ENCODE results near the gene LRRC32.

Gene LRRC32

DNA sequence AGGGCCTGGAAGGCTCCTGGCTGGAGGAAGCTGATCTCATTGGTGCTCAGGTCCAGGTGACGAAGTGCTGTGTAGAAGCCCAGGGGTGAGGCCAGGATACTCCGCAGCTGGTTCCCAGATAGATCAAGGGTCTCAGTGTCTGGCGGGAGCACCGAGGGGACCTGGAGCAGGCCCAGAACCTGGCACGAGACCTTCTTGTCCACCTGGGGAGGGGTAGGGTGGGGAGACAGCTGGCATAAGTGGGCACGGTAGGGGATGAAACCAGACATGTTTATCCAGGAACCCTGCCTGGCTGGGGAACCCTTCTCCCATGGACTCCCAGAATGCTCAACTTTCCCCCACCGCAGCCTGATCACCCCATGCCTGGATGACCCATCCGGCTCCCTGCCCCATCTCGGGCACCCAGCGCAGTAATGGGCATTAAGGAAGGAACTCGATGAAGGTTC lies 9.2 kb downstream of the LRRC32 start:
- TF ChIP-seq, protein P1, sequence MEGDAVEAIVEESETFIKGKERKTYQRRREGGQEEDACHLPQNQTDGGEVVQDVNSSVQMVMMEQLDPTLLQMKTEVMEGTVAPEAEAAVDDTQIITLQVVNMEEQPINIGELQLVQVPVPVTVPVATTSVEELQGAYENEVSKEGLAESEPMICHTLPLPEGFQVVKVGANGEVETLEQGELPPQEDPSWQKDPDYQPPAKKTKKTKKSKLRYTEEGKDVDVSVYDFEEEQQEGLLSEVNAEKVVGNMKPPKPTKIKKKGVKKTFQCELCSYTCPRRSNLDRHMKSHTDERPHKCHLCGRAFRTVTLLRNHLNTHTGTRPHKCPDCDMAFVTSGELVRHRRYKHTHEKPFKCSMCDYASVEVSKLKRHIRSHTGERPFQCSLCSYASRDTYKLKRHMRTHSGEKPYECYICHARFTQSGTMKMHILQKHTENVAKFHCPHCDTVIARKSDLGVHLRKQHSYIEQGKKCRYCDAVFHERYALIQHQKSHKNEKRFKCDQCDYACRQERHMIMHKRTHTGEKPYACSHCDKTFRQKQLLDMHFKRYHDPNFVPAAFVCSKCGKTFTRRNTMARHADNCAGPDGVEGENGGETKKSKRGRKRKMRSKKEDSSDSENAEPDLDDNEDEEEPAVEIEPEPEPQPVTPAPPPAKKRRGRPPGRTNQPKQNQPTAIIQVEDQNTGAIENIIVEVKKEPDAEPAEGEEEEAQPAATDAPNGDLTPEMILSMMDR (IDR thresholded peaks at IDR 0.05; ENCODE audit: low read depth, low read length), result no peak
- H3K4me3 ChIP-seq (replicated peaks in 1 of 2; ENCODE audit: low read depth in 2 of 2, low read length in 2 of 2), result no peak overlapping the region
- DNase-seq (ENCODE audit: low read depth in 2 of 2), result no peak

DNA sequence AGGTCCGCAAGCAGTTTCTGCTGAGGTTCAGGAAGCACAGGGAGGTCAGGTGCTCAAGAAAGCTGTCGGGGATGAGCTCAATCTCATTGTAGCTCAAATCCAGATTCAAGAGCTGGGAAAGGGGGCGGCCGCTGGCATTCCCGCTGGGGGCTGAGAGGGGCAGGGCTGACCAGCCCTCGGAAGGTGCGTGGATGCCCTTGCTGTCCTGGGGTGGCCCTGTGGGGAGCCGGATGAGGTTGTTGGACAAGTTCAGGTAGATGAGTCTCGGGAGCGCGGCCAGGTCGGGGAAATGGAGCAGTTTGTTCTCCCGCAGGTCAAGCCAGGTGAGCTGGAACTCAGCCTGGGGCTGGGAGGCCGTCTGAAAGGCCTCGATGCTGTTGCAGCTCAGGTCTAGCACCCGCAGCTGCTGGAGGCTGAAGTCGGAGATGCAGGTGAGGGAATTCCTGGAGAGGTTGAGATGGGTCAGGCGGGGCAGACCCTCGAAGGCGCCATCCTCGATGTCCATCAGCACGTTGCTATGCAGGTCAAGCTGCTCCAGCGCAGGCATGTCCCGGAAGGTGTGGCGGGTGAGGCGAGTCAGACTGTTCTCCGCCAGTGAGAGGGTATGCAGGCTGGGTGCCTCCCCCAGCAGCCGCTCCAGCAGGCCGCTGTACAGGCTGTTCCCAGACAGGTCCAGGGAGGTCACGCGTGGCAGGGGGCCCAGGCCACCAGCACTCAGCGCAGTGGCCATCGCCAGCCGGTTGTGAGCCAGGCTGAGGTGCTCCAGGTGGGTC lies 9.8 kb downstream of the LRRC32 start:
- DNase-seq (ENCODE audit: low read depth in 2 of 2), result no peak
- no peak overlapping the region for H3K4me3 ChIP-seq (replicated peaks in 1 of 2; ENCODE audit: low read depth in 2 of 2, low read length in 2 of 2)
- TF ChIP-seq, protein P1 (IDR thresholded peaks at IDR 0.05; ENCODE audit: low read depth, low read length), result no peak

DNA sequence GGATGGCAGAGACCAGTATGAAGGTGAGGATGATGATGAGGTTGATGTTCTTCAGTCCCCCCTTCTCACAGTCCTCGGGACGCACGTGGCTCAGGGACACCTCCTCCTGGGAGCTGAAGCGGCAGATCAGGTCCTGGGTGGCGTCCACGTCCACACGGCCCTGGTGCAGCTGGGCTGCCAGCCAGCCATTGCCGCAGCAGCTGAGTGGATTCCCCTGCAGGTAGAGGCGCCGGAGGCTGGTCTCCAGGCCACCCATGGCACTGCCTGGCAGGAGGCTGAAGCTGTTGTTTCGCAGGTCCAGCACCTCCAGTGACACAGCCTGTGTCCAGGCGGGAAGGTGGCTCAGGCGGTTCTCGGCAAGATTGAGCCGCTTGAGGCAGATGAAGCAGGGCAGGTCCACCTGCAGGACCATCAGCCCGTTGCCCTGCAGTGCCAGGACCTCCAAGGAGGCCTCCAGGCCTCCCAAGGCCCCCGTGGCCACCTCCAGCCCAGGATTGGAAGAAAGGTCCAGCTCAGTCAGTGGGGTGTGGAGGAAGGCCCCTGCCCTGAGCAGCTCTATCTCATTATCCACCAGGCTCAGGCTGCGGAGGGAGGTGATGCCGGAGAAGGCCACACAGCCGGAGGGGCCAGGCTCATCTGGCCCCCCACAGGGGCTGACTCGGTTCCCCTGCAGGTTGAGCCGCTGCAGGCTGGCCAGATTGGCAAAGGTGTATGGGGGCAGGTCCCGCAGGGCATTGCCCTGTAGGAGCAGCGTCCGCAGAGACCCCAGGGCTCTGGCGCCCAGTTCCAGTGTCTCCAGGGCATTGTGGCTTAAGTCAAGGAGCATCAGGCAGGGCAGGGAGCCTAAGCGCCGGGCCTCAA lies 10.6 kb downstream of the LRRC32 start:
- H3K4me3 ChIP-seq (replicated peaks in 1 of 2; ENCODE audit: low read depth in 2 of 2, low read length in 2 of 2), result no peak overlapping the region
- no peak for DNase-seq (ENCODE audit: low read depth in 2 of 2)
- TF ChIP-seq, protein P1 (IDR thresholded peaks at IDR 0.05; ENCODE audit: low read depth, low read length), result no peak

DNA sequence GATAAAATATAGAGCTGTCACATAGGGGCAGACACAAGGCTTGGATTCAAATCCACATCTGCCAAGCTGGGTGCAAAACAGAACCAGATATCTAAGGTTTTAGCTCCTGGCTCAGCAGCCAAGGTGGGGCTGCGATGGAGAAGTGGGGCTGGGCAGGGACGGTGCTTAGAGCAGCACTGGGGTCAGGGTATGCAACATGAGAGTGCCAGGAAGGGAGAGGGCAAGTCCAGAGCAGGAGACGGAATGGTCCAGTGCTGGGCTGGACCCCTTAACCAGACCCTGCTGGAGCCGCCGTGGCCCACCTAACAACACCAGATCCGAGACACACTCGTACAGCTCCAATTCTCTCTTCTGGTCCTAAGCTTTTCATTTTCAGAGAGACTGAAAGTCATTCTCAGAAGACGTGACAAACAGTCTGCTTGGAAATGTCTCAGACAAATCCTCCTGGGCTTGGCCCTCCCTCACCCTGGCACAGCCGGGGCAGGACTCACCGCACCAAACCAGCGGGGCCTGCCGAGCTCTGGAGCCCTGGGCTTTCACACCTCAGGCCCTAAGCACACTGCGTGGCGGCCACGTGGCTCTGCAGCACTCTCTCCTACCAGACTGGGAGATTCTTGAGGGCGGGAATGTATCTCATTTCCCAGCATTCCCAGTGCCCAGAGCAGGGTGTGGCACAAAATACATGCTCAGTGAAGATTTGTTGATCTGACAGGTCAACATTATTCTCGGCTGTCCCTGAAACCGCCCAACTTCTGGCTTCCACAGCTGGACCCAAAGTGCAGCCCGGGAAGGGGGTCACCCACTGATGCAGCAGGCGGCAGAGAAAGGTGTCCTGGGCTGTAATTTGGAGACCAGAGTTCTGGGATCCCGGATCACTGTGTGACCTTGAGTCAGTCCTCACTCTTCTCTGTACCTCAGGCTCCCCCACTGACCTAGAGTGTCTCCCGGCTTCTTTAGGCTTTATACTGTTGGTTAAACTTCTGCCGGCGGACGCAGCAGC lies 11.6 kb downstream of the LRRC32 start:
- TF ChIP-seq, protein P1 (IDR thresholded peaks at IDR 0.05; ENCODE audit: low read depth, low read length), result no peak
- H3K4me3 ChIP-seq (replicated peaks in 1 of 2; ENCODE audit: low read depth in 2 of 2, low read length in 2 of 2), result no peak overlapping the region
- DNase-seq (ENCODE audit: low read depth in 2 of 2), result no peak

DNA sequence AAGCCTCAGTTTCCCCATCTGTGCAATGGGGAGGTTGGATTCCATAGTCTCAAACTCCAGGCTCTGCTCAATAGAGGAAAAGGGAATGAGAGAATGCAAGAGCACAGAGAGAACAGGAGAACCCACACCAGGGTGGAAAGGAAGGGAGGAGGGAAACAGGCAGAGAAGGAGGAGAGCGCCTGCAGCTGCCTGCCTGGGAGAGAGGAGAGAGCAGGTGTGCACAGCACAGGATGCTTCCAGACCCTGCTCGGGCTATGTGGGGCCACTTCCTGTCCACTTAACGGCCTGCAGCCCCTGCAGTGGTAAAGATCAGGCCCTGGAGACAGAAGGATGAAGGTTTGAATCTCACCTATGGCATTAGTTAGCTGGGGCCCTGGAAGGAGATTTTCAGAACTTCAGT lies 12.3 kb downstream of the LRRC32 start:
- no peak overlapping the region for H3K4me3 ChIP-seq (replicated peaks in 1 of 2; ENCODE audit: low read depth in 2 of 2, low read length in 2 of 2)
- no peak for DNase-seq (ENCODE audit: low read depth in 2 of 2)
- TF ChIP-seq, protein P1 (IDR thresholded peaks at IDR 0.05; ENCODE audit: low read depth, low read length), result no peak

Data from cardiac fibroblast (primary cell).